ENCODE data around the gene OPCML. TPM values are rescaled to one million over a fixed set of nuclear protein-coding genes. Genes with fewer than 3 reads are reported as not detected.

The OPCML gene
- total RNA-seq, 1 experiment from 2014 or later: 0.94 TPM

- no peak for TF ChIP-seq CTCF (conservative IDR thresholded peaks at IDR 0.05)
- peaks cover 2 to 3% of the 10 kb centered on the region in 2 experiments; a peak in 1 of 4 replicates for H3K4me1 Mint-ChIP-seq
- H4K8ac ChIP-seq (replicated peaks; ENCODE audit: insufficient read length, low read depth, low read length): no peak overlapping the region
These were observed 525.2 kb downstream of the OPCML start for GRCh38 chr11:133007027-133007584.

More at GRCh38 chr11:133007027-133007584, 525.2 kb downstream of the OPCML start:
- no peak overlapping the region for H3K4me3 Mint-ChIP-seq
- peaks cover 11% of the 10 kb centered on the region for H3K9me3 ChIP-seq (ENCODE audit: control insufficient read depth, low read depth, low read length)
- H2AFZ ChIP-seq (ENCODE audit: low read length): no peak overlapping the region
- no peak overlapping the region for H2BK20ac ChIP-seq (ENCODE audit: low read depth, low read length, poor library complexity, severe bottlenecking)
- no peak overlapping the region for H3K9ac ChIP-seq (ENCODE audit: extremely low read depth, insufficient read length, low read length)
- no peak overlapping the region for H2AK5ac ChIP-seq (ENCODE audit: insufficient read length, low read length)
- H3K9me3 Mint-ChIP-seq: peaks cover 15 to 19% of the 10 kb centered on the region in 2 experiments; a peak in 4 of 5 replicates
- no peaks in the 10 kb centered on the region for H3K79me2 ChIP-seq (ENCODE audit: insufficient read depth, low read length)
- no peak overlapping the region for H2BK120ac ChIP-seq (ENCODE audit: low read depth, low read length, poor library complexity, severe bottlenecking)
- no peak overlapping the region for H3K56ac ChIP-seq (ENCODE audit: insufficient read length, low read depth, low read length)
- no peak overlapping the region for H3K4me2 ChIP-seq (ENCODE audit: insufficient read depth, insufficient read length, low read length)
- no peak overlapping the region for H3K27ac ChIP-seq (ENCODE audit: insufficient read length, low read depth, low read length)
- H4K20me1 ChIP-seq (ENCODE audit: control insufficient read depth, insufficient read depth, insufficient read length): no peaks in the 10 kb centered on the region
- no peak overlapping the region for H3T11ph ChIP-seq (ENCODE audit: low read length)
- WGBS (ENCODE audit: extremely low coverage, insufficient read length, low lambda C conversion rate): no CpG with 5 or more reads among the region's 2 CpGs
- no peak overlapping the region for H3K27ac Mint-ChIP-seq
- H3K23ac ChIP-seq (ENCODE audit: insufficient read length, low read depth, low read length): no peak overlapping the region
- H3K23me2 ChIP-seq (ENCODE audit: insufficient read length, low read depth, low read length, poor library complexity, severe bottlenecking): no peaks in the 10 kb centered on the region
- no peaks in the 10 kb centered on the region for H3K4me1 ChIP-seq (ENCODE audit: insufficient read depth, low read length)
- no peak overlapping the region for H3K14ac ChIP-seq (ENCODE audit: insufficient read depth, low read length)
- no peak for DNase-seq
- H3K36me3 Mint-ChIP-seq (ENCODE audit: insufficient read depth in 1 of 3, low read depth in 3 of 3): peaks cover 0 to 4% (median 3%) of the 10 kb centered on the region in 3 experiments; a peak in 4 of 7 replicates
- no peak overlapping the region for H4K91ac ChIP-seq (ENCODE audit: insufficient read length, low read depth, low read length)
- H3K27me3 ChIP-seq (ENCODE audit: insufficient read depth, low read length): no peaks in the 10 kb centered on the region
- no peak overlapping the region for H2BK5ac ChIP-seq (ENCODE audit: insufficient read length, low read length)
- H3K79me1 ChIP-seq (ENCODE audit: insufficient read depth, low read depth, low read length, poor library complexity, severe bottlenecking): no peaks in the 10 kb centered on the region
- no peak overlapping the region for H2BK12ac ChIP-seq (ENCODE audit: insufficient read length, low read depth, low read length)
- no peak overlapping the region for H3K18ac ChIP-seq (ENCODE audit: insufficient read length, low read depth, low read length)
- H2BK15ac ChIP-seq (ENCODE audit: low read depth, low read length): no peak overlapping the region
- H3K27me3 Mint-ChIP-seq (ENCODE audit: low read depth): peaks cover 13% of the 10 kb centered on the region
- H3K4ac ChIP-seq (ENCODE audit: low read depth, low read length): no peak overlapping the region
- H4K5ac ChIP-seq (ENCODE audit: insufficient read length, low read depth, low read length): no peak overlapping the region

Data from H9 (cell line).